Activated CD8-positive, alpha-beta T cell treated with anti-CD3 and anti-CD28 coated beads, Interleukin-2, amount 10 ng/mL, durations not matched to agents 7 days and 5 days (primary cell): Measurements from ENCODE around the gene IL37. TPM values are rescaled to one million over a fixed set of nuclear protein-coding genes. Genes with fewer than 3 reads are reported as not detected.

Experiments used
- total RNA-seq, 2 experiments: library from RNA; stranded (reverse); gene quantifications; one replicate each; pipeline ENCODE4 v1.2.3, GENCODE V29; 2021

The IL37 gene
- total RNA-seq, 2 experiments from 2014 or later, result not detected

Other genes with a start within 250 kb of the IL37 start
- gene NT5DC4, start 190.1 kb upstream of the IL37 start, total RNA-seq, result not detected
- 10 to 100 TPM; 59.3 to 63.4 TPM for gene CKAP2L, start 146.6 kb upstream of the IL37 start, total RNA-seq
- not detected for gene IL1A, start 126.7 kb upstream of the IL37 start, total RNA-seq
- gene IL1B, start 74.4 kb upstream of the IL37 start, total RNA-seq, result not detected
- not detected for gene IL36G, start 66.8 kb downstream of the IL37 start, total RNA-seq
- gene IL36A, start 94.3 kb downstream of the IL37 start, total RNA-seq, result under 1 TPM; 0.29 to 0.53 TPM
- not detected for gene IL36B, start 141.7 kb downstream of the IL37 start, total RNA-seq
- gene IL36RN, start 148.0 kb downstream of the IL37 start, total RNA-seq, result not detected
- not detected for gene IL1F10, start 156.8 kb downstream of the IL37 start, total RNA-seq
- under 1 TPM in 1 of 2 experiments, not detected in 1; 0.31 TPM for gene IL1RN, start 216.4 kb downstream of the IL37 start, total RNA-seq